ENCODE measurements around the gene OSBPL7. TPM values are rescaled to one million over a fixed set of nuclear protein-coding genes. Genes with fewer than 3 reads are reported as not detected.

The OSBPL7 gene
- total and polyA plus RNA-seq, 4 experiments from 2014 or later = 1.6 to 50.4 (median 27.2) TPM

DNA sequence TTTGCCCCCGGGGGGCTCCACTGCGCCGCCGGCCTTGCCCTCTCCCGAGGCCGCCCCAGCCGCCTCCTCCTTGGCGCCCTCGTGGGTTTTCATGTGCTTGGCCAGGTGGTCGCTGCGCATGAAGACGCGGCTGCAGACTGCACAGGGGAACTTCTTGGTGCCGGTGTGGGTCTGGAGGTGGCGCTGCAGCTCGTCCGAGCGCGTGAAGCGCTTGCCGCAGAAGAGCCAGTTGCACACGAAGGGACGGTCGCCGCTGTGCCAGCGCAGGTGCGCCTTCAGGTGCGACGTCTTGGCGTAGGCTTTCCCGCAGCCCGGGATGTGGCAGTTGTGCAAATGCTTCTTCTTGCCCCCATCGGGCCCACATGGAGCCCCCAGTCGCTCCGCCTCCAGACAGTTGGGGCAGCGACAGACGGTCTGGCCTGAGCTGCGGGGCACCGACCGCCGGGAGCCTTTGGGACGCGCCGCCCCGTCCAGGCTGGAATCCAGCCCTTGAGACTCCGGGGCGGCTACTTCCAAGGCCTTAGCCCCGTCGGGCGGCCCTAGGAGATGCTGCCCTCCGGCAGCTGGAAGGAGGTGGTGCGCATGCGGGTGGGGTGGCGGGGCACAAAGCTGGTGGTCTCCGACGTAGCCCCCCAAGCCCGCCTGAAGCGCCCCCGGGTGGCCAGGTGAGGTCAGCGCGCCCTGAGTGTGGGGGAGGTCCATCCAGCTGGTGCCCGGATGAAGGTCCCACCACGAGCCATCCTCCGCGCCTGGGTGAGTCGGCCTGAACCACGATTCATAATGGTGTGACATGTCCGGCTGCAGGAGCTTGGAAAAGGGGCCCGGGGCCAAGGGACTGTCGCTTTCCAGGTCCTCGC, 26.0 kb upstream of the OSBPL7 start:
- Histone ChIP-seq H3K27me3 (ENCODE audit: insufficient read depth, low read length) (peaks cover 67% of the 10 kb centered on the region), H3K27ac (ENCODE audit: low read depth, low read length) (no peak overlapping the region), H3K4me3 (ENCODE audit: low read length in 2 of 2) (no peak overlapping the region), H3K9me3 (ENCODE audit: control insufficient read depth in 1 of 2, low read length in 2 of 2) (no peaks in the 10 kb centered on the region), H3K4me1 (ENCODE audit: insufficient read depth, low read length) (peaks cover 41% of the 10 kb centered on the region), H3K36me3 (ENCODE audit: insufficient read depth, low read length) (no peaks in the 10 kb centered on the region)
- POLR2A ChIA-PET (ENCODE audit: partially characterized antibody) = interaction anchor here (0.8 to 18.7 kb wide), 3 partner anchors 37 to 123 kb away, joined by 3 to 271 read pairs (median 7); partner anchors contain the start of genes CDK5RAP3 and SP2
- Mint-ChIP-seq H3K9me3 (no peaks in the 10 kb centered on the region), H3K36me3 (no peaks in the 10 kb centered on the region), H3K4me3 (peak overlapping the region in 2 of 8 donors; percentile 27 to 39), H3K4me1 (peaks cover 17 to 45% (median 24%) of the 10 kb centered on the region in 4 donors), H3K27ac (no peak overlapping the region), H3K27me3 (peaks cover 43 to 62% of the 10 kb centered on the region in 2 donors)
- CTCF ChIA-PET (ENCODE audit: partially characterized antibody) = interaction anchor here (0.6 to 20.5 kb wide), 4 partner anchors 15 to 939 kb away, joined by 3 to 562 read pairs (median 4); partner anchors contain the start of gene SP2
- intact Hi-C loops (cut with micrococcal nuclease) = no loop called here
- DNase-seq = peak in 3 of 5 donors; percentile 22 to 39 (median 35)

DNA sequence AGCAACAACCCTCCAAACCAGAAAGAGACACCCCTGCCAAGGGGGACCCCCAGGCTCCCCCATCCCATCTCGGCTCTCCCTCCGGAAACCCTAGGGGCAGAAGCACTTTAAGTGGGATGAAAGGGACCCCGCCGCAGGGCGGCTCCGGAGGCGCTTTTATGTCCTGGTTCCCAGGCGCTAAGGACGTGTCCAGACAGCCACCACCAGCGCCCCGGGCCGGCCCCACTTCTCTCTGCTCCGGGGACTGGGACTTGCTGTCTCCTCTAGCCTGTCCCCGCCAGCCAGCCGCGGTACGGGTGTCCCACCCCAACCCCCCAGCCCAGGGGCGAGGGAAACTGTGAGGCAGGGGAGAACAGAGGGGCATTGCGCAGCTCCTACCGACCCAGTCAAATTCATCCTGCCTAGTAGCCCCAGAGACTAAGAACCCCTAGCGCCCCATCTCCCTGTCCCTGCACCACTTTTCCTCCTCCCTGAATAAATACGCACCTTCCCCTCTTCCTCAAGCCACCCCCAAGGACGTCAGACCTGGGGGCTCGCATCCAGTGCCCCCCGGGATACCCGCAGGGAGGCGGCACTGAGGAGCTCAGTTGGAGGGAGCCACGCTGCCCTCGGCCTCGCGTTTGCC, 25.2 kb upstream of the OSBPL7 start:
- H3K9me3 Mint-ChIP-seq = no peaks in the 10 kb centered on the region
- no peak overlapping the region for H3K27ac Mint-ChIP-seq
- Histone ChIP-seq H3K36me3 (ENCODE audit: insufficient read depth, low read length) (no peaks in the 10 kb centered on the region), H3K4me3 (ENCODE audit: low read length in 2 of 2) (no peak overlapping the region), H3K27me3 (ENCODE audit: insufficient read depth, low read length) (peaks cover 59% of the 10 kb centered on the region), H3K9me3 (ENCODE audit: control insufficient read depth in 1 of 2, low read length in 2 of 2) (no peaks in the 10 kb centered on the region), H3K4me1 (ENCODE audit: insufficient read depth, low read length) (peaks cover 38% of the 10 kb centered on the region), H3K27ac (ENCODE audit: low read depth, low read length) (no peak overlapping the region)
- POLR2A ChIA-PET (ENCODE audit: partially characterized antibody) = interaction anchor here (0.8 to 18.7 kb wide), 3 partner anchors 38 to 124 kb away, joined by 3 to 271 read pairs (median 7); partner anchors contain the start of genes CDK5RAP3 and SP2
- H3K4me3 Mint-ChIP-seq = peak overlapping the region in 1 of 8 donors; percentile 52
- DNase-seq = no peak
- no peaks in the 10 kb centered on the region for H3K36me3 Mint-ChIP-seq
- CTCF ChIA-PET (ENCODE audit: partially characterized antibody) = interaction anchor here (0.8 to 20.5 kb wide), 3 partner anchors 9 to 41 kb away, joined by 3 to 562 read pairs (median 5); partner anchors contain the start of gene SP2
- peaks cover 14 to 45% (median 22%) of the 10 kb centered on the region in 4 donors for H3K4me1 Mint-ChIP-seq
- H3K27me3 Mint-ChIP-seq = peaks cover 37 to 55% of the 10 kb centered on the region in 2 donors
- intact Hi-C loops (cut with micrococcal nuclease) = no loop called here

DNA sequence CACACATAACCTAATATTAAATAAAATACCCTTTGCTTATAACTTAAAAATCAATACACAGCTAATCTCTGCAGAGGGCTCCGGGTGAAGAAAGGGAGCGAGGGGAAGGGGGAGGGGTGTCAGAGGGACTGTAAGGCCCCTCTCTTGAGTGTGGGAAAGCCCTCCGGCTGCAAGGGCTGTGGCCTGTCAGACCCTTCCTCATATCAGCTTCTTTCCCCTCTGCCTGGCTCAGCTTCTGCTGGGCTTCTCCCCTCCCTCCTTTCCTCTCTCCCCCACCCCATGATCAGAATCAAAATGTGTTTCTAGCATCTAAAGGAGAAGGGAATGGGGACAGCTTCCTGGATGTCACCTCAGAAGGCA, 24.1 kb upstream of the OSBPL7 start:
- Histone ChIP-seq H3K36me3 (ENCODE audit: insufficient read depth, low read length) (no peaks in the 10 kb centered on the region), H3K4me1 (ENCODE audit: insufficient read depth, low read length) (peaks cover 38% of the 10 kb centered on the region), H3K27ac (ENCODE audit: low read depth, low read length) (no peak overlapping the region), H3K4me3 (ENCODE audit: low read length in 2 of 2) (no peak overlapping the region), H3K9me3 (ENCODE audit: control insufficient read depth in 1 of 2, low read length in 2 of 2) (no peaks in the 10 kb centered on the region), H3K27me3 (ENCODE audit: insufficient read depth, low read length) (peaks cover 57% of the 10 kb centered on the region)
- intact Hi-C loops (cut with micrococcal nuclease) = no loop called here
- Mint-ChIP-seq H3K36me3 (peaks cover 0 to 2% of the 10 kb centered on the region in 2 donors), H3K4me3 (no peak overlapping the region), H3K4me1 (peaks cover 16 to 51% (median 28%) of the 10 kb centered on the region in 4 donors), H3K9me3 (no peaks in the 10 kb centered on the region), H3K27me3 (peaks cover 37 to 51% of the 10 kb centered on the region in 2 donors), H3K27ac (no peak overlapping the region)
- ChIA-PET POLR2A (ENCODE audit: partially characterized antibody) (interaction anchor here (18.7 kb wide), 1 partner anchor 47 kb away, joined by 271 read pairs; the partner anchor contains the start of gene SP2), CTCF (ENCODE audit: partially characterized antibody) (interaction anchor here (1.1 to 20.5 kb wide), 2 partner anchors 10 to 42 kb away, joined by 3 to 562 read pairs; partner anchors contain the start of gene SP2)
- no peak for DNase-seq

DNA sequence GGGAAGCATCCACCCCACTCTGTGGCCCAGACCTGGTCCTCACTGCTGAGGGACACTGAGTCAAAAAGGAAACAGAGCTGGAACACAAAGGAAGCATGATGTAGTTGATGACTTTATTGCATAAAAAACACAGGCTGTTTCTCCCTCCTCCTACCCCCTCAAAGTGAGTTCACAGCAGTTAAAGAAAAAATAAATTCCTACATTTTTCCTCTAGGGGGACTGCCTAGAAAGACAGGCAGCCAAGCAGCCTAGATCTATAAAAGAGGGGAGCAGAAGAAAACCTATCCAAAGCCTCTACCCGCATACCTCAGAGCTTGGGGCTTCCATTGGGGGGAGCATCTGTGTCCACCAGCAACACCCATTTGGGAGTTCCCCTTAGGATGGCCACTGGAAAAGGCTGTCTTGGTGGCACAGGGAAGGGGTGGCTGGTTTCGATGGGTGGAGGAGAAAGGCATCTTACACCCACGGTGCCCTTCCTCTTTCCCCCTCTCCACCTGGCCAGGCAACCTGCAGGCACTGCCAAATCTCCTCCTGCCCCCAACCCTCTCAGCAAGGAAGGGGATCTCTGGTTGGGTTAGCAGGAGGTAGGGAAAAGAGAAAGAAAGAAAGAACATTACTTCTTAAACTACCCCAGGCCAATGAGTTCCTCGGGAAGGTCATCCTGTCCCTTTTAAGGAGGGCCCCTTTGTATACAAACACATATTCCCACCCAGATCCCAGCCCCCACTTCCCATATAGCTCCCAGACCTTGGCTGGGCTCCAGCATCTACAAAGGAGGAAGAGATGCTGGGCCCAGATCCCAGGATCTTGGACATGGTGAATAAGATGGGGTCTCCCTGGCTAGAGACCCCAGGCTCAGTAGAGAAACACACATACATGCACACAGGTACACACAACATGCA, 23.5 kb upstream of the OSBPL7 start:
- POLR2A ChIA-PET (ENCODE audit: partially characterized antibody) = interaction anchor here (1.3 to 18.7 kb wide), 2 partner anchors 41 to 47 kb away, joined by 3 to 271 read pairs; partner anchors contain the start of gene SP2
- H3K36me3 ChIP-seq (ENCODE audit: insufficient read depth, low read length) = no peaks in the 10 kb centered on the region
- H3K27ac Mint-ChIP-seq = no peak overlapping the region

DNA sequence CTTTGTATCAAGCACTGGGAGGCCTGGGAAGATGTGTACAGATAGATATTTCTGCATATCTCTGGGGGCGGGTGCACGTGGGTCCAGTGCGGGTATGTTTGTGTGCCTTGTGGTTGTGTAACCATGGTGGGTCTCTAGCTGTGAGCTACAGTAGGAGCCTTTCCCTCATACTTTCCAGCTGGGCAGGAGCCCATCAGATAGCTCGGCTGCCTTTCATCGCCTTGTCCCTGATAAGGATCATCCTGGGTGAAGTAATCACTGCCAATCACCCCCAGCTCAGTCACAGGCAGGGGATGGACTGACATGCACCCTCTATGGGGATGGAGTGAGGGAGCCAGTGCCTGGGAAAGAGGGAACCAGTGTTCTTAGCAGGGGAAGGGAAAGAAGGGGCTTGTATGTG, 22.6 kb upstream of the OSBPL7 start:
- Histone ChIP-seq H3K4me3 (ENCODE audit: low read length in 2 of 2) (no peak overlapping the region), H3K9me3 (ENCODE audit: control insufficient read depth in 1 of 2, low read length in 2 of 2) (no peaks in the 10 kb centered on the region), H3K36me3 (ENCODE audit: insufficient read depth, low read length) (no peaks in the 10 kb centered on the region), H3K27me3 (ENCODE audit: insufficient read depth, low read length) (peaks cover 43% of the 10 kb centered on the region), H3K4me1 (ENCODE audit: insufficient read depth, low read length) (peaks cover 41% of the 10 kb centered on the region), H3K27ac (ENCODE audit: low read depth, low read length) (no peak overlapping the region)
- intact Hi-C loops (cut with micrococcal nuclease) = no loop called here
- Mint-ChIP-seq H3K4me1 (peaks cover 10 to 50% (median 33%) of the 10 kb centered on the region in 4 donors), H3K4me3 (no peak overlapping the region), H3K36me3 (peaks cover 0 to 2% of the 10 kb centered on the region in 2 donors), H3K9me3 (no peaks in the 10 kb centered on the region), H3K27ac (no peak overlapping the region), H3K27me3 (peaks cover 25 to 39% of the 10 kb centered on the region in 2 donors)
- no peak for DNase-seq
- POLR2A ChIA-PET (ENCODE audit: partially characterized antibody) = interaction anchor here (1.3 to 18.7 kb wide), 2 partner anchors 42 to 48 kb away, joined by 3 to 271 read pairs; partner anchors contain the start of gene SP2
- CTCF ChIA-PET (ENCODE audit: partially characterized antibody) = interaction anchor here (0.9 to 20.5 kb wide), 2 partner anchors 13 to 43 kb away, joined by 4 to 562 read pairs; partner anchors contain the start of genes LRRC46, MRPL10 and SP2

More for the DNA sequence above, 23.5 kb upstream of the OSBPL7 start:
- peaks cover 32 to 44% of the 10 kb centered on the region in 2 donors for H3K27me3 Mint-ChIP-seq
- CTCF ChIA-PET (ENCODE audit: partially characterized antibody) = interaction anchor here (0.9 to 20.5 kb wide), 3 partner anchors 10 to 42 kb away, joined by 3 to 562 read pairs (median 4); partner anchors contain the start of genes LRRC46, MRPL10 and SP2
- Histone ChIP-seq H3K27me3 (ENCODE audit: insufficient read depth, low read length) (peaks cover 51% of the 10 kb centered on the region), H3K9me3 (ENCODE audit: control insufficient read depth in 1 of 2, low read length in 2 of 2) (no peaks in the 10 kb centered on the region), H3K4me1 (ENCODE audit: insufficient read depth, low read length) (peaks cover 38% of the 10 kb centered on the region), H3K4me3 (ENCODE audit: low read length in 2 of 2) (no peak overlapping the region), H3K27ac (ENCODE audit: low read depth, low read length) (no peak overlapping the region)
- H3K9me3 Mint-ChIP-seq = no peaks in the 10 kb centered on the region
- H3K4me1 Mint-ChIP-seq = peaks cover 13 to 51% (median 28%) of the 10 kb centered on the region in 4 donors
- intact Hi-C loops (cut with micrococcal nuclease) = no loop called here
- no peak overlapping the region for H3K4me3 Mint-ChIP-seq
- no peak for DNase-seq
- peaks cover 0 to 2% of the 10 kb centered on the region in 2 donors for H3K36me3 Mint-ChIP-seq

DNA sequence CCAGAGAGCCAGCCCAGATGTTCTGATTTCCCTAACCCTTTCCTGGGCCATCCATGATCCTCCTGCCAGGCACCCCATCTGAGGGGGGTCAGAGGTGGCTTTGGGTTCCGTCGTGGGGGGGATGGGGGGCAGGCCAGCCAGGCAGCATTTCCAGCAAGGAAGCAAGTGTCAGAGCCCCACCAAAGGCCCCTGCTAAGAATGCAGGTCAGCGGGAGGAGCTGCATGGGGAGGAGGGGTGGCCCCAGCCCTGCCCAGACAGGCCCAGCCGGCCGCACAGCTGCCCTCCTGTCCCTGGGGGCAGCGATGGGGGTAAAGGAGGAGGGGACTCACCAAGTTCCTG, 21.8 kb upstream of the OSBPL7 start:
- Histone ChIP-seq H3K27me3 (ENCODE audit: insufficient read depth, low read length) (peaks cover 36% of the 10 kb centered on the region), H3K9me3 (ENCODE audit: control insufficient read depth in 1 of 2, low read length in 2 of 2) (no peaks in the 10 kb centered on the region), H3K36me3 (ENCODE audit: insufficient read depth, low read length) (peaks cover under 1% of the 10 kb centered on the region), H3K27ac (ENCODE audit: low read depth, low read length) (no peak overlapping the region), H3K4me1 (ENCODE audit: insufficient read depth, low read length) (peaks cover 41% of the 10 kb centered on the region), H3K4me3 (ENCODE audit: low read length in 2 of 2) (no peak overlapping the region)
- H3K4me1 Mint-ChIP-seq = peaks cover 8 to 47% (median 32%) of the 10 kb centered on the region in 4 donors
- H3K27me3 Mint-ChIP-seq = peaks cover 17 to 31% of the 10 kb centered on the region in 2 donors
- no peak for DNase-seq
- H3K4me3 Mint-ChIP-seq = peak overlapping the region in 1 of 8 donors; percentile 73
- ChIA-PET CTCF (ENCODE audit: partially characterized antibody) (interaction anchor here (0.9 to 20.5 kb wide), 9 partner anchors 9 to 127 kb away, joined by 3 to 562 read pairs (median 12); partner anchors contain the start of genes CDK5RAP3, OSBPL7, PRR15L and SP2), POLR2A (ENCODE audit: partially characterized antibody) (interaction anchor here (0.9 to 18.7 kb wide), 7 partner anchors 8 to 49 kb away, joined by 3 to 271 read pairs (median 3); partner anchors contain the start of genes LRRC46, MRPL10, SP2 and SP6)
- peak overlapping the region in 3 of 7 donors; percentile 5 to 70 (median 57) for H3K27ac Mint-ChIP-seq
- H3K36me3 Mint-ChIP-seq = peaks cover 0 to 2% of the 10 kb centered on the region in 2 donors
- intact Hi-C loops (cut with micrococcal nuclease) = loop anchor here (1.0 kb wide), 2 partner anchors 104 to 775 kb away; no protein-coding TSS in a partner anchor
- H3K9me3 Mint-ChIP-seq = no peaks in the 10 kb centered on the region
